Activated T-helper 1 cell treated with anti-CD3 and anti-CD28 coated beads, Interleukin-2, amount 50 U/mL, for 16 hours (primary cell): Measurements from ENCODE around the gene FAF1.

ENCODE experiments used
- DNase-seq, 2 donors: peaks; one replicate each; pipeline ENCODE4 v3.0.0-alpha.2; 2020; ENCODE audit warnings: low read depth in 1 of 2, low spot score in 1 of 2

The FAF1 gene

GRCh38 chr1:50420689-50421365 is 539.2 kb downstream of the FAF1 start:
- no peak for DNase-seq

- no peak for DNase-seq
Observed at GRCh38 chr1:50419907-50420677, 540.0 kb downstream of the FAF1 start.

- DNase-seq: no peak
Observed at GRCh38 chr1:50419192-50419906, 540.7 kb downstream of the FAF1 start.

- no peak for DNase-seq
Observed at GRCh38 chr1:50418600-50419109, 541.4 kb downstream of the FAF1 start.

- DNase-seq: no peak
Observed at GRCh38 chr1:50417946-50418599, 542.0 kb downstream of the FAF1 start.

GRCh38 chr1:50417507-50417906 is 542.6 kb downstream of the FAF1 start:
- no peak for DNase-seq

- no peak for DNase-seq
Observed at GRCh38 chr1:50416553-50417453, 543.3 kb downstream of the FAF1 start.

- DNase-seq: no peak
Observed at GRCh38 chr1:50416150-50416527, 543.9 kb downstream of the FAF1 start.

- no peak for DNase-seq
Observed at GRCh38 chr1:50415235-50416149, 544.6 kb downstream of the FAF1 start.

GRCh38 chr1:50414853-50415234 is 545.2 kb downstream of the FAF1 start:
- no peak for DNase-seq

- DNase-seq: no peak
Observed at GRCh38 chr1:50412813-50413476, 547.1 kb downstream of the FAF1 start.

- DNase-seq: no peak
Observed at GRCh38 chr1:50405814-50406213, 554.3 kb downstream of the FAF1 start.

GRCh38 chr1:50393522-50394120 is 566.4 kb downstream of the FAF1 start:
- DNase-seq: no peak
